Left ventricle myocardium inferior (tissue), 1 donor: Measurements from ENCODE around the gene BCL11B. TPM values are rescaled to one million over a fixed set of nuclear protein-coding genes. Genes with fewer than 3 reads are reported as not detected.

Source experiments
- total RNA-seq: library from RNA; stranded (reverse); fragmentation: NEBNext Ultra II Directional; extraction: Animal tissue kit (Norgen Biotek cat#: 25700); gene quantifications from one replicate; pipeline ENCODE4 v1.2.1, GENCODE V29; 2021
- donor health status: DM: no; HTN: yes; CAD: no; lungs with severe emphysema.

Gene BCL11B
- total RNA-seq, 1 donor from 2014 or later, result 0.11 TPM

Other genes with a start within 250 kb of the BCL11B start
- gene SETD3, start 208.7 kb upstream of the BCL11B start, total RNA-seq, result 101 TPM
- gene CCNK, start 209.2 kb upstream of the BCL11B start, total RNA-seq, result 32.2 TPM